ENCODE measurements around the gene TSEN54. TPM values are rescaled to one million over a fixed set of nuclear protein-coding genes. Genes with fewer than 3 reads are reported as not detected.

TSEN54 gene
- total RNA-seq, 1 experiment from 2014 or later: 44.5 TPM

- no peak overlapping the region for H3K4me3 Mint-ChIP-seq
- Histone ChIP-seq H3K9ac (ENCODE audit: extremely low read depth, insufficient read length, low read length) (no peak overlapping the region), H4K91ac (ENCODE audit: insufficient read length, low read depth, low read length) (no peak overlapping the region), H3K23me2 (ENCODE audit: insufficient read length, low read depth, low read length, poor library complexity, severe bottlenecking) (no peaks in the 10 kb centered on the region), H3T11ph (ENCODE audit: low read length) (no peak overlapping the region), H2BK5ac (ENCODE audit: insufficient read length, low read length) (no peak overlapping the region), H3K4me2 (ENCODE audit: insufficient read depth, insufficient read length, low read length) (no peak overlapping the region), H2BK15ac (ENCODE audit: low read depth, low read length) (no peak overlapping the region), H4K20me1 (ENCODE audit: control insufficient read depth, insufficient read depth, insufficient read length) (no peaks in the 10 kb centered on the region), H3K14ac (ENCODE audit: insufficient read depth, low read length) (no peak overlapping the region; the same call in 1 of the 2 replicates), H2AK5ac (ENCODE audit: insufficient read length, low read length) (no peak overlapping the region), H3K27ac (ENCODE audit: insufficient read length, low read depth, low read length) (no peak overlapping the region), H3K4me1 (ENCODE audit: insufficient read depth, low read length) (no peaks in the 10 kb centered on the region), H3K79me1 (ENCODE audit: insufficient read depth, low read depth, low read length, poor library complexity, severe bottlenecking) (no peaks in the 10 kb centered on the region), H3K56ac (ENCODE audit: insufficient read length, low read depth, low read length) (no peak overlapping the region), H3K4ac (ENCODE audit: low read depth, low read length) (no peak overlapping the region), H4K8ac (replicated peaks; ENCODE audit: insufficient read length, low read depth, low read length) (no peak overlapping the region), H3K9me3 (ENCODE audit: control insufficient read depth, low read depth, low read length) (no peaks in the 10 kb centered on the region), H3K23ac (ENCODE audit: insufficient read length, low read depth, low read length) (no peak overlapping the region), H2BK12ac (ENCODE audit: insufficient read length, low read depth, low read length) (no peak overlapping the region), H2AFZ (ENCODE audit: low read length) (no peak overlapping the region), H3K18ac (ENCODE audit: insufficient read length, low read depth, low read length) (no peak overlapping the region), H3K27me3 (ENCODE audit: insufficient read depth, low read length) (no peaks in the 10 kb centered on the region), H2BK20ac (ENCODE audit: low read depth, low read length, poor library complexity, severe bottlenecking) (no peak overlapping the region), H3K79me2 (ENCODE audit: insufficient read depth, low read length) (no peaks in the 10 kb centered on the region), H2BK120ac (ENCODE audit: low read depth, low read length, poor library complexity, severe bottlenecking) (no peak overlapping the region), H4K5ac (ENCODE audit: insufficient read length, low read depth, low read length) (no peak overlapping the region)
- no peaks in the 10 kb centered on the region for H3K27me3 Mint-ChIP-seq (ENCODE audit: low read depth)
- DNase-seq: no peak
- H3K9me3 Mint-ChIP-seq: no peaks in the 10 kb centered on the region
- H3K27ac Mint-ChIP-seq: peak overlapping the region in 1 of 3 experiments; percentile 89; a peak in 3 of 7 replicates
- peaks cover 0 to 13% of the 10 kb centered on the region in 2 experiments; a peak in 3 of 4 replicates for H3K4me1 Mint-ChIP-seq
- no CpG with 5 or more reads among the region's 15 CpGs for WGBS (ENCODE audit: extremely low coverage, insufficient read length, low lambda C conversion rate)
- TF ChIP-seq CTCF (conservative IDR thresholded peaks at IDR 0.05): no peak
- H3K36me3 Mint-ChIP-seq (ENCODE audit: insufficient read depth in 1 of 3, low read depth in 3 of 3): peaks cover 0 to 10% (median 2%) of the 10 kb centered on the region in 3 experiments; a peak in 4 of 7 replicates
These were observed 40.9 kb downstream of the TSEN54 start for GRCh38 chr17:75557075-75557851.

All from H9 (cell line).